Dendritic cell treated with granulocyte-macrophage colony-stimulating factor and Interleukin-4, amounts not matched to agents 40 ng/mL and 50 ng/mL, for 4 days (primary cell): ENCODE measurements around the gene FRMD3.
"Not testable (repeated sequence)": the region's sequence is repeated elsewhere in the genome, so short reads cannot be mapped to it uniquely, and the experiment has no call there.

Source experiments
- H3K27ac Mint-ChIP-seq: one replicate; pipeline ENCODE4 v1.8.0; 2022; ENCODE audit warnings: mild to moderate bottlenecking, mixed read lengths
- H3K27me3 Mint-ChIP-seq: one replicate; pipeline ENCODE4 v1.8.0; 2022; ENCODE audit warnings: mild to moderate bottlenecking, mixed read lengths
- H3K36me3 Mint-ChIP-seq: one replicate; pipeline ENCODE4 v1.8.0; 2022; ENCODE audit warnings: low read depth, mixed read lengths
- H3K4me1 Mint-ChIP-seq: one replicate; pipeline ENCODE4 v1.8.0; 2022; ENCODE audit warnings: low read depth, mixed read lengths
- H3K4me3 Mint-ChIP-seq: one replicate; pipeline ENCODE4 v1.8.0; 2022; ENCODE audit warnings: mild to moderate bottlenecking, moderate library complexity, mixed read lengths
- H3K9me3 Mint-ChIP-seq: one replicate; pipeline ENCODE4 v1.8.0; 2022; ENCODE audit warnings: mixed read lengths
- intact Hi-C: fragments of 100-400 bp; cut with micrococcal nuclease; formaldehyde crosslinking; loops from one replicate; pipeline ENCODE4 v1.15.0; 2022

The FRMD3 gene

GRCh38 chr9:83544002-83544698 lies 5.9 kb upstream of the FRMD3 start:
- Mint-ChIP-seq H3K27me3 (peaks cover 4% of the 10 kb centered on the region), H3K4me3 (no peak overlapping the region), H3K27ac (no peak overlapping the region), H3K9me3 (no peaks in the 10 kb centered on the region), H3K4me1 (no peaks in the 10 kb centered on the region), H3K36me3 (no peaks in the 10 kb centered on the region)
- intact Hi-C loops = loop anchor here (1.0 to 10.0 kb wide), 2 partner anchors 210 to 329 kb away; no protein-coding TSS in a partner anchor

GRCh38 chr9:83538890-83539238 lies 663 bp upstream of the FRMD3 start:
- no peaks in the 10 kb centered on the region for H3K9me3 Mint-ChIP-seq
- peaks cover 42% of the 10 kb centered on the region for H3K27me3 Mint-ChIP-seq
- peaks cover 4% of the 10 kb centered on the region for H3K36me3 Mint-ChIP-seq
- no peak overlapping the region for H3K27ac Mint-ChIP-seq
- intact Hi-C loops = loop anchor here (10.0 kb wide), 2 partner anchors 64 to 104 kb away; no protein-coding TSS in a partner anchor
- peak overlapping the region; percentile 84 for H3K4me3 Mint-ChIP-seq
- H3K4me1 Mint-ChIP-seq = peaks cover 7% of the 10 kb centered on the region

- intact Hi-C loops = loop anchor here (10.0 kb wide), 2 partner anchors 63 to 103 kb away; no protein-coding TSS in a partner anchor
- H3K4me3 Mint-ChIP-seq = peak overlapping the region; percentile 84
- peaks cover 42% of the 10 kb centered on the region for H3K27me3 Mint-ChIP-seq
- H3K4me1 Mint-ChIP-seq = peaks cover 7% of the 10 kb centered on the region
- no peaks in the 10 kb centered on the region for H3K9me3 Mint-ChIP-seq
- no peak overlapping the region for H3K27ac Mint-ChIP-seq
- peaks cover 4% of the 10 kb centered on the region for H3K36me3 Mint-ChIP-seq
These were observed 650 bp downstream of the FRMD3 start for GRCh38 chr9:83537331-83538171.

GRCh38 chr9:83536332-83536731 lies 1.9 kb downstream of the FRMD3 start:
- intact Hi-C loops = loop anchor here (10.0 kb wide), 2 partner anchors 62 to 102 kb away; no protein-coding TSS in a partner anchor
- Mint-ChIP-seq H3K27ac (no peak overlapping the region), H3K27me3 (peaks cover 42% of the 10 kb centered on the region)

GRCh38 chr9:83535736-83536135 lies 2.5 kb downstream of the FRMD3 start:
- no peak overlapping the region for H3K4me3 Mint-ChIP-seq
- H3K9me3 Mint-ChIP-seq = no peaks in the 10 kb centered on the region
- no peak overlapping the region for H3K27ac Mint-ChIP-seq
- H3K4me1 Mint-ChIP-seq = peaks cover 7% of the 10 kb centered on the region
- peaks cover 39% of the 10 kb centered on the region for H3K27me3 Mint-ChIP-seq
- intact Hi-C loops = loop anchor here (10.0 kb wide), 2 partner anchors 61 to 101 kb away; no protein-coding TSS in a partner anchor
- H3K36me3 Mint-ChIP-seq = peaks cover 4% of the 10 kb centered on the region

More at GRCh38 chr9:83536332-83536731, 1.9 kb downstream of the FRMD3 start:
- Mint-ChIP-seq H3K9me3 (no peaks in the 10 kb centered on the region), H3K4me1 (peaks cover 7% of the 10 kb centered on the region), H3K4me3 (no peak overlapping the region), H3K36me3 (peaks cover 4% of the 10 kb centered on the region)

GRCh38 chr9:83533296-83533695 lies 4.9 kb downstream of the FRMD3 start:
- intact Hi-C loops = loop anchor here (10.0 kb wide), 2 partner anchors 58 to 98 kb away; no protein-coding TSS in a partner anchor
- H3K9me3 Mint-ChIP-seq = no peaks in the 10 kb centered on the region
- no peak overlapping the region for H3K27ac Mint-ChIP-seq
- no peak overlapping the region for H3K4me3 Mint-ChIP-seq
- H3K27me3 Mint-ChIP-seq = peaks cover 29% of the 10 kb centered on the region
- H3K4me1 Mint-ChIP-seq = peaks cover 7% of the 10 kb centered on the region
- H3K36me3 Mint-ChIP-seq = peaks cover under 1% of the 10 kb centered on the region

GRCh38 chr9:83526901-83527300 lies 11.3 kb downstream of the FRMD3 start:
- H3K4me1 Mint-ChIP-seq = peaks cover 2% of the 10 kb centered on the region
- intact Hi-C loops = no loop called here

GRCh38 chr9:83526211-83526610 lies 12.0 kb downstream of the FRMD3 start:
- intact Hi-C loops = no loop called here
- Mint-ChIP-seq H3K36me3 (no peaks in the 10 kb centered on the region), H3K4me1 (peaks cover 9% of the 10 kb centered on the region), H3K27ac (no peak overlapping the region), H3K27me3 (no peaks in the 10 kb centered on the region), H3K9me3 (no peaks in the 10 kb centered on the region), H3K4me3 (no peak overlapping the region)

More at GRCh38 chr9:83526901-83527300, 11.3 kb downstream of the FRMD3 start:
- Mint-ChIP-seq H3K36me3 (no peaks in the 10 kb centered on the region), H3K9me3 (no peaks in the 10 kb centered on the region), H3K27me3 (no peaks in the 10 kb centered on the region), H3K4me3 (no peak overlapping the region), H3K27ac (no peak overlapping the region)

- no peak overlapping the region for H3K4me3 Mint-ChIP-seq
- H3K4me1 Mint-ChIP-seq = peaks cover 11% of the 10 kb centered on the region
- no peaks in the 10 kb centered on the region for H3K36me3 Mint-ChIP-seq
- H3K27me3 Mint-ChIP-seq = no peaks in the 10 kb centered on the region
- intact Hi-C loops = no loop called here
- H3K9me3 Mint-ChIP-seq = no peaks in the 10 kb centered on the region
- H3K27ac Mint-ChIP-seq = no peak overlapping the region
These were observed 14.5 kb downstream of the FRMD3 start for GRCh38 chr9:83523684-83524083.

- Mint-ChIP-seq H3K27ac (peak overlapping the region; percentile 5), H3K27me3 (no peaks in the 10 kb centered on the region), H3K4me1 (peaks cover 25% of the 10 kb centered on the region), H3K4me3 (peak overlapping the region; percentile 6), H3K9me3 (no peaks in the 10 kb centered on the region), H3K36me3 (no peaks in the 10 kb centered on the region)
- intact Hi-C loops = no loop called here
These were observed 16.8 kb downstream of the FRMD3 start for GRCh38 chr9:83521411-83521810.

- H3K27ac Mint-ChIP-seq = no peak overlapping the region
- H3K4me1 Mint-ChIP-seq = peaks cover 25% of the 10 kb centered on the region
- intact Hi-C loops = no loop called here
- no peaks in the 10 kb centered on the region for H3K27me3 Mint-ChIP-seq
- no peaks in the 10 kb centered on the region for H3K36me3 Mint-ChIP-seq
- H3K4me3 Mint-ChIP-seq = peak overlapping the region; percentile 6
- H3K9me3 Mint-ChIP-seq = no peaks in the 10 kb centered on the region
These were observed 17.2 kb downstream of the FRMD3 start for GRCh38 chr9:83521011-83521410.

- no peaks in the 10 kb centered on the region for H3K27me3 Mint-ChIP-seq
- H3K4me1 Mint-ChIP-seq = peaks cover 25% of the 10 kb centered on the region
- intact Hi-C loops = no loop called here
- H3K4me3 Mint-ChIP-seq = no peak overlapping the region
- no peak overlapping the region for H3K27ac Mint-ChIP-seq
- no peaks in the 10 kb centered on the region for H3K9me3 Mint-ChIP-seq
- no peaks in the 10 kb centered on the region for H3K36me3 Mint-ChIP-seq
These were observed 17.9 kb downstream of the FRMD3 start for GRCh38 chr9:83520292-83520691.

GRCh38 chr9:83517980-83518379 lies 20.2 kb downstream of the FRMD3 start:
- H3K36me3 Mint-ChIP-seq, intact Hi-C loops, H3K4me3 Mint-ChIP-seq, H3K9me3 Mint-ChIP-seq, H3K27ac Mint-ChIP-seq, H3K27me3 Mint-ChIP-seq: not testable (repeated sequence)
- peaks cover 27% of the 10 kb centered on the region for H3K4me1 Mint-ChIP-seq

- H3K4me1 Mint-ChIP-seq = peaks cover 47% of the 10 kb centered on the region
- H3K36me3 Mint-ChIP-seq = no peaks in the 10 kb centered on the region
- no peaks in the 10 kb centered on the region for H3K9me3 Mint-ChIP-seq
- H3K27me3 Mint-ChIP-seq = no peaks in the 10 kb centered on the region
- H3K4me3 Mint-ChIP-seq = no peak overlapping the region
- H3K27ac Mint-ChIP-seq = no peak overlapping the region
- intact Hi-C loops = no loop called here
These were observed 23.4 kb downstream of the FRMD3 start for GRCh38 chr9:83514767-83515166.
